Left cardiac atrium (tissue), 4 donors: ENCODE data around the gene TXN. TPM values are rescaled to one million over a fixed set of nuclear protein-coding genes. Genes with fewer than 3 reads are reported as not detected.
"Not testable (repeated sequence)": the region's sequence is repeated elsewhere in the genome, so short reads cannot be mapped to it uniquely, and the experiment has no call there.

ENCODE experiments used
- ATAC-seq, 2 donors: fragments of 200-7000 bp; cut with Tn5 transposase; one replicate each; pipeline ENCODE4 v1.9.1; 2020; ENCODE audit warnings: mild to moderate bottlenecking in 2 of 2, moderate library complexity in 2 of 2
- DNase-seq: peaks from one replicate; pipeline ENCODE4 v3.0.0-alpha.2; 2020
- intact Hi-C, 2 donors: fragments of 100-400 bp; cut with DNase I; formaldehyde crosslinking; loops; one replicate each; pipeline versions ENCODE4 v1.14.1 to v1.15.1; 2022 to 2023
- total RNA-seq, 2 donors: library from RNA; stranded (reverse); fragmentation: NEBNext Ultra II Directional; extraction: Animal tissue kit (Norgen Biotek cat#: 25700); gene quantifications; one replicate each; pipeline ENCODE4 v1.2.1, GENCODE V29; 2021
- donor health status: DM: no; HTN: yes; CAD: no.
- donor health status: DM: no; HTN: yes; CAD: no; lungs with severe emphysema.
- donor health status: DM: yes; HTN: yes; CAD: no.
- donor health status: Dilated cardiomyopathy.

Gene TXN
- total RNA-seq, 2 donors from 2014 or later, result 63.8 to 89.0 TPM

DNA sequence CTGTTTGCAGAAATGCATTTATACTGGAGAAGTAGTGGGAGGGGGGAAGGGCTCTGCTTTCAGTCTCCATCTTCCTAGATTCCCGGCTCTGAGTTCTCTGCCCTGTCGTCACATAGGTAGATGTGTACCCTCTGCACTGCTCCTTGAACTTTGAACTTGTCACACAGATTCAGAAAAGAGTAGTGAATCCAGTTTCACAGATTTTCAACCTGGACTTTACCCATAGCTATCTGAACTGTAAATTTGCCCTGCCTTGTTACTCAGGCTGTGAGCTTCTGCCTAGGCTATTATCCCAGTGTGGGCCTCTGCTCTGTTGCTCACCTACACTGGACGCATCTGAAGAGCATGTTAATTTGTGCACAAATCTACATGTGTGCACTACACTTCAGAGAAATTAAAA lies 35.5 kb downstream of the TXN start:
- intact Hi-C loops, result no loop called here
- no peak for ATAC-seq
- DNase-seq, result no peak

DNA sequence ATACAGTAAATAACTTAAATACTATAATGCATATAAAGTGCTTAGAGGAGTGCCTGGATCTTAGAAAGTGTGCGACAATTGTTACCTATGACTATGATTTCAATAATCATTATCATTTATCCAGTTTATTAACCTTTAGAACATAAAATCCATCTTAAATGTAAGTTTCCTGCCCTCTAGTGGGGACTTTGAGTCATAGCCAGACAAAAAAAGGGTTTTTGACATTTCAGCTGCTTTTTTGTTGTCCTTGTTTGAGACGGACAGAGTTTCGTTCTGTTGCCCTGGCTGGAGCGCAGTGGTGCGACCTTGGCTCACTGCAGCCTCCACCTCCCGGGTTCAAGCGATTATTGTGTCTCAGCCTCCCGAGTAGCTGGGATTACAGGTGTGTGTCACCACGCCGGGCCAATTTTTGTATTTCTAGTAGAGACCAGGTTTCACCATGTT lies 38.6 kb downstream of the TXN start:
- DNase-seq, result no peak
- intact Hi-C loops, result loop anchor here in 1 of 2 donors (10.0 kb wide), 1 partner anchor 313 kb away; no protein-coding TSS in a partner anchor

DNA sequence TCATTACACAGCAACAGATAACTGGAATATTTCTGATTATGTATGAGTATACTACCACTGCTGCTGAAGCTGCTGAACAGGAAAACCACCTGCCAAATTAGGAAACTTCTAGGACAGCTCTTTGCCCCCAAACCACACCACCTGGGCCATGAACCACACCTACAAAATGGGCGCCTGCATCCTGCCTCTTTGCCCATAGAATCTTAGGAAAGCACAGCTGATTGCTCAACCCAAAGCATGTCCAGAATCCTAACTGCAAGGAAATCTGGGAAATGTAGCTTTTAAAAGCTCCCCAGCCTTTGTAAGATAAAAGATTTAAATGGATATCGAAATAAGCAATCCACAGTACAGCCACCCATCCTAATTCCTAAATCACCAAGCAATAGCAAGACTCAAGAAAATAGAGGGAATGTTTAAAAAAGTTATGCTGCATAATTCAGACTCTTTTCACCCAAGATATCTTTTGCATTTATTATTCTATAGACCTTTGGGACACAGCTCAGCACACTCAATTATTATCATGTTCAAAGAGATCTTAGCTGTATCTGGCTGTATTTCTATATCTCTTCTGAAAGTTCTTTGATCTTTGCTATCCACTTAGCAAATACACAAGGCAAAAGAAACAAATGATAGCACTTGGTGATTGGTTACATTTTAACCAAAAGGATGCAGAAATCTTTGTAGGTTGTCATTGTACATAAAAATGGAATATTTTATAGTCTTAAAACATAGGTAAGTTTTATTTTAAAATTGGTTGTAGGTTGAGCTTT lies 41.5 kb downstream of the TXN start:
- intact Hi-C loops, result loop anchor here in 1 of 2 donors (5.0 to 10.0 kb wide), 2 partner anchors 310 to 642 kb away; no protein-coding TSS in a partner anchor
- no peak for DNase-seq
- ATAC-seq, result no peak

More for the DNA sequence above, 38.6 kb downstream of the TXN start:
- ATAC-seq, result no peak

DNA sequence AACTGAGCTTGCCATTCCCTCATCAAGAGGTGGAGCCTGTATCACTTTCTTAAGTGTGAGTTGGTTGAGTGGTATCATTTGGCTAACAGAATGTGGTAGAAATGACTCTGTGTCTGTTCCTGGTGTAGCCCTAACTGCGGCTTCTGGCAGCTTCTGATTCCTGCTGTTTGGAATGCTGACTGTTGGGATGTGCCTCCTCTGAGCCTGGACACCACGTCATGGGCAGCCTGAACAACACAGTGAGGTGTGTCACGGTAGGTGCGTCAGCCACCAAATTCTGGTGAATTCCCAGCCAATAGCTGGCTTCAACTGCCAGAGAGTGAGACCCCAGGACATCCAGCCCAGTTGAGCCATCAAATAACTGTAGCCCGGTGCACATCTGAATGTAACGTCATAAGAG lies 42.2 kb downstream of the TXN start:
- intact Hi-C loops, result loop anchor here in 1 of 2 donors (5.0 to 10.0 kb wide), 2 partner anchors 309 to 642 kb away; no protein-coding TSS in a partner anchor
- DNase-seq, result no peak
- no peak for ATAC-seq

DNA sequence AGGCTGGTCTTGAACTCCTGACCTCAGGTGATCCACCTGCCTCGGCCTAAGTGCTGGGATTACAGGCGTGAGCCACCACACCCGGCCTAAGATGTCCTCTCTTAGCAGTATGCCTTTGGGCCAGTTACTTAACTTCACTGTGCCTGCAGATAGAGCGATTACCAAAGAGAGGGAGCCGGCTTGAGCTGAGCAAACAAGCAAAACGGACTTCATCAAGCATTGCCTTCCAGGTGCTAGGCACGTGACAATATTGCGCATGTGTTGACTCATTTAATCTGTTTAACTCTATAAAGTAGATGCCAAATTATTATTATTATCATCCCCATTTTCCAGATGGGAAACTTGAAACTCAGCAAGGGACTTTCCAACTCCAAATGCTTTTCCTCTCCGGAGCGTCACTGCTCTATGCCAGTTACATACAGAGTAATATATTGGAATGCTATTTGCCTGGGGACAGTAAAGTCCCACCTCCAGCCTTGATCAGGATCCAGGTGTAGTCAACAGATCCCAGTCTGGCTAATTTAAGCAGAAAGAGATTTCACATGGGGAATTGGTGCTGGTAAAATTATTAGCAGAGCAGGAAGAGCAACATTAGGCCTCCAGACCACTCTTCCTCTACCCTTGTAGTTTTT lies 42.8 kb downstream of the TXN start:
- intact Hi-C loops, result loop anchor here in 1 of 2 donors (5.0 to 10.0 kb wide), 2 partner anchors 309 to 641 kb away; no protein-coding TSS in a partner anchor
- ATAC-seq, result no peak
- no peak for DNase-seq

DNA sequence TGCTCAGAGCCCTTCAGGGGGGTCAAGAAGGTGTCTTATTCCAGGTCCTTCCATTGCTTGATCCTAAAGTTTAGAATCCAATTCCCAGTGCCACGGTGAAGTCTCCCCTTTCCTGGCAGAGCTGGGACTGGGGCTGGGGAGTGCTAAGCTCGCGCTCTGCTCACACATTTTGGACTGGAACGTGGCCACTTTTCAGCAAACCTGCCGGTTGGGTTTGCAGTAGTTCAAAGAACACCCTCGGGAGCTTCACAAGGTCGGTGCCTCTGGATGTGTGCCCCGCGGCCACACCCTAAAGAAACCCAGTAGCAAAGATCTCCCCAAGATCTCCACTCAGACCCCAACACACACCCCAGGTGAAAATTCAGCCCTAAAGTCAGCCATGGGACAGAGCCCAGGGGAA lies 48.3 kb downstream of the TXN start, which contains the start of gene C9orf152:
TSS of gene C9orf152 (minus strand) at position 129 of the 400 bp plus-strand sequence. CDS start 580 bp downstream, outside the sequence.
- intact Hi-C loops, result no loop called here
- ATAC-seq, result no peak
- no peak for DNase-seq

DNA sequence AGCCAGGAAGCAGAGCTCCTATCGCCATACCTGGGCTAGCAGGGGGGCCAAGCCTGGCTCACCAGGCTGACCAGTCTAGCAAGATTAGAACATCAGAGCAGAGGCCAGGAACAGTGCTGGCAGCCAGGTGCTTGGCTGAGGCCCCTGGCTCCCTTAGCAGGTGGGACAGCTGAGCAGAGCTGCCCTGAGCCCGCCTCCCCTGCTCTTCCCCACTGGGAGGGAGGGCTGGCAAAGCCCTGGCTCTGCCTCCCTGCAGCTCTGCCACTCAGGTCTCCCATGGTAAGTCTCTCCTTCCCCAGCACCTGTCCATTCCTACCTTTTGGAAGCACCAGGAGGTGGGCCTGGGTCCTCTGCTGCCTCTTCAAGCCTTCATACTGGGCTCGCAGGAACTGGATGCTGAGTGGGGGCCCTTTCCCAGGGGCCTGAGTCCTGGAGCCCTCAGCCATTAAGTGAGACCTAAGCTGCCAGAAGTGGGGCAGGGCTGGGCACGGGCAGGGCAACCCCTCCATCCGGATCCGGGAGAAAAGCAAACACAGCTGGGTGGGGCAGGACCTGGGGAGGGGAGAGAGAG lies 49.2 kb downstream of the TXN start:
- intact Hi-C loops, result no loop called here
- DNase-seq (no peak), ATAC-seq (peak in 1 of 2 donors; percentile 18)

DNA sequence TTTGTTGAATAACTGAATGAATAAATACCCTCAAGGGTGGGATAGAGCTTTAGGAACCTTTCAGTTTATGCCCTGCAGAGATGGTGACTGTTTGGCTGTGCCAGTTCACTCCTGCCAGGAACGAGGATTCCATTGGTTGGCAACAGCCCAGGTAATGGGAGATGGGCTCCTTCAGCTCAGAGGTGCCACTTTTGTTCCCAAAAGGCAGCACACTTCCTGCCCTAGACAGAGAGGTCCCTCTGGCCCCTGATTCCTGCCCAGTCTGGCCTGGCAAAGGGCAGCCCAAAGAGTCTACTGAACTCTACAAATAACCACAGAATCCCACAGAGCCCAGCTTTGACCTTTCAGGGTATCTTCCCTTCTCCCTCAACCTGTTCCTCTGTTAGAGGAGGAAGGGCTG lies 49.9 kb downstream of the TXN start:
- intact Hi-C loops, result no loop called here
- no peak for ATAC-seq
- no peak for DNase-seq

DNA sequence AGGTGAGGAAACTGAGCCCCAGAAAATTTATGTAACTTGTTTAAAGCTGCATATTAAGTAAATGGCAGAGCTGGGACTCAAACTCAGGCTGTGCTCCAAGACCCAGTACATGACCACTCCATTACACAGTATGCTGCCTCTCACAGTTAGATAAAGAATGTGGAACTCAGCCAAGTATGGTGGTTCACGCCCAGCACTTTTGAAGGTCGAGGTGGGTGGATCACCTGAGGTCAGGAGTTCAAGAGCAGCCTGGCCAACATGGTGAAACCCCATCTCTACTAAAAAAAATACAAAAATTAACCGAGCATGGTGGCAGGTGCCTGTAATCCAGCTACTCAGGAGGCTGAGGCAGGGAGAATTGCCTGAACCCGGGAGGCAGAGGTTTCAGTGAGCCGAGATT lies 50.7 kb downstream of the TXN start:
- DNase-seq, ATAC-seq, intact Hi-C loops: not testable (repeated sequence)

DNA sequence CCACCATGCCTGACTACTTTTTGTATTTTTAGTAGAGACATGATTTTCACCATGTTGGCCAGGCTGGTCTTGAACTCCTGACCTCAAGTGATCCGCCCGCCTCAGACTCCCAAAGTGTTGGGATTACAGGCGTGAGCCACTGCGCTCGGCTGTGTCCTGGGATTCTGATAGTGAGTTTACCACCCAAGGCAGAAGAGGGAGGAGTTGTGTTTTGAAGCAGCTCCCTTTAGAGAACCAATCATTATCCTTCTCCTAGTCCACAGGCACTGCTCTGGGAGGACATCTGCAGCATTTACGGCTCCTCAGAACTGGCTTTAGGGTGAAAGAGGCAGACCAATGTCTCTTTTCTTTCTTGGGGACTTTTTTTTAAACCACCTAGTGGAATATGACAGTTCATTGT lies 54.1 kb downstream of the TXN start:
- intact Hi-C loops, result no loop called here
- peak in 1 of 2 donors; percentile 50 for ATAC-seq
- DNase-seq, result no peak

DNA sequence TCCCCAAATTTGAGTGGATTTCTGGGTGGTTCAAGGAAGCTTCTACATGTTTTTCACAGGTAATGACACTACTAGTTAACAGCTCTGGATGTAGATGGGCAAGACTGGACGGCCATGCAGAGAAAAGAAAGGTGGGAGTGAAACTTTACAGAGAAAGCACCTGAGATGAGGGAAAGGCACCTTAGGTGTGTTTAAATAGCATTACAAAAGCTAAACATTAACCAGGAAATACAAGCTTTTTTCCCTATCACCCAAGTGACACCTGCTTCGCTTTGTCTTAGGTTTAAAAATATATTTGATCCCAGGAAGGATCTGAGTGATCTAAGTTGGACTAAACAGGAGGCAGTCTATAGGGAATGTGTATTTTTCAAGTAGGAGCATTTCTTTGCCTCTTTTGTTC lies 56.7 kb downstream of the TXN start:
- DNase-seq (no peak), ATAC-seq (no peak)
- intact Hi-C loops, result no loop called here

DNA sequence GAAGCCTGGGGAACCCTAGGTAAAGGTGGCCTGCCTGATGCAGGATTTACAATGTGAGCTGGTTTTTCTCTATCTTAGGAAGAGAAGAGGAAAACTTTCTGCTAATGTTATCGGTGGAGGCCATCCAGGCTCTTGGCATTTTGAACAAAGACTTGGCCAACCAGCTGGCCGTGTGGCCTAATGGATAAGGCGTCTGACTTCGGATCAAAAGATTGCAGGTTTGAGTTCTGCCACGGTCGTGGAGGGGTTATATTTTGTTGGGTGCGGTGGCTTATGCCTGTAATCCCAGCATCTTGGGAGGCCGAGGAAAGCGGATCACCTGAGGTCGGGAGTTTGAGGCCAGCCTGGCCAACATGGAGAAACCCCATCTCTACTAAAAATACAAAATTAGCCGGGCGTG lies 58.0 kb downstream of the TXN start:
- DNase-seq, result no peak
- ATAC-seq, result no peak
- intact Hi-C loops, result no loop called here

DNA sequence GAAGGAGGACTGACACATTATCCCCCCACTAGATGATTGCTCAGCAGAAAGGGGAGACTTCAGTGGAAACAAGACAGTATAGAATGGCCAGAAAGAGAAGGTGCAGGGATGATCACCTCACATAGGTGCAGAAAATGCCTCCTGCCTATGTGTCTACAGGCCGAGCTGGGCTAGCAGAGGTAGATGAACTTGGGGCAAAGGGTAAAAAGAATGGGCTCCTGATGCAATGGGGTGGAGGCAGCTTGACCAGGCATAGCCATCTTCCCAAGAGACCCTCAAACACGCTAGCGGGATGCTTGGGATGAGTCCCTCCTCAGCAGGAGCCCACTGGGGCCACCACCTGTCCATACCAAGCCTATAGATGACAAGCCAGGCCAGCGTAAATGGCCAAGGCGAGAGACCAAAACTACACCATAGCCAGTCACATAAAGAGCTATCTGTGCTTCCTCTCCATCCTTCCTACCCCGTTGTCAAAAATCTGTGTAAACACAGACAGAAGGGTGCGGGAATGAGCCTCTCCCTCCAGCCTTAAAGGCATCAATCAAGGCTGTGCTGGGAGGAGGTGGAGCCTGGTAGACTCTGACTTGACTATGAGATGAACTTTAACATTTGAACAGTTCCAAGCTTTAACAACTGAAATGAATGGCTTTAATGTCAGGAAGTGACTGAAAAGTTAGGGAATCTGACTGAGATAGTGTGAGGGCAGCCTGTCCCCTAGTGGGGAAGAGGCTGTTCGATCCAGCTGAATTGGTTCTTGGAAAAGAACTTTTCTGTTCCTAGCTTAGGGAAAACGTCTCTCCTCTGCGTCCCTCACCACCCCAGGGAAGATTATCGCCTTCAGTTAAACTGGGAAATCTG lies 58.7 kb downstream of the TXN start:
- ATAC-seq (peak in 1 of 2 donors; percentile 14), DNase-seq (no peak)
- intact Hi-C loops, result no loop called here

DNA sequence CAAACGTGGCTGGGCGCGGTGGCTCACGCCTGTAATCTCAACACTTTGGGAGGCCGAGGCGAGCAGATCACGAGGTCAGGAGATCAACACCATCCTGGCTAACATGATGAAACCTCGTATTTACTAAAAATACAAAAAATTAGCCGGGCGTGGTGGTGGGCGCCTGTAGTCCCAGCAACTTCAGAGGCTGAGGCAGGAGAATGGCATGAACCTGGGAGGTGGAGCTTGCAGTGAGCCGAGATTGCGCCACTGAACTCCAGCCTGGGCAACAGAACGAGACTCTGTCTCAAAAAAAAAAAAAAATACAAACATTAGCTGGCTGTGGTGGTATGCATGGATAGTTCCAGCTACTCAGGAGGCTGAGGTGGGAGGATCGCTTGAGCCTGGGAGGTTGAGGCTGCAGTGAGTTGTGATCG lies 60.2 kb downstream of the TXN start:
- intact Hi-C loops, DNase-seq, ATAC-seq: not testable (repeated sequence)

Other genes with a start within 250 kb of the TXN start
- gene C9orf152, start 48.3 kb downstream of the TXN start, total RNA-seq, result not detected
- not detected for gene TXNDC8, start 81.4 kb upstream of the TXN start, total RNA-seq